Measurements from ENCODE around the gene IP6K3.

DNA sequence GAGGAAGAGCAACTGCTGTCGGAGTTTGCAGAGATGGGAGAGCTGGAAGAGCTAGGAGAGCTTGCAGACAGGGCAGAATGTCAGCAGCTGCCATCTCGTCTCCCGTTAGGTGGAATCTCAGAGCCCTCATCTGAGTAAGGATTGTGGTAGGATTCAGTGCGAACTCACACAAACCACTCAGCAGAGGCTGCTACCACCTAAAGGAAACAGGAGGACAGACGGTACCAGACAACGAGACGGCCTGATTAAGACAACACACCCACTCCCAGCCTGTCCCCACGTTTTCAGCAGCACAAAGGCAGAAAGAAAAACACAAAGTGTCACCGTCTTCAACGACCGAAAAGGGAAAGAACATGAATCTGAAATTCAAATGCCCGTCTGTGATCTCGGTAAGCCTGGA is 38.1 kb upstream of the IP6K3 start:
- TF ChIP-seq, protein P1, sequence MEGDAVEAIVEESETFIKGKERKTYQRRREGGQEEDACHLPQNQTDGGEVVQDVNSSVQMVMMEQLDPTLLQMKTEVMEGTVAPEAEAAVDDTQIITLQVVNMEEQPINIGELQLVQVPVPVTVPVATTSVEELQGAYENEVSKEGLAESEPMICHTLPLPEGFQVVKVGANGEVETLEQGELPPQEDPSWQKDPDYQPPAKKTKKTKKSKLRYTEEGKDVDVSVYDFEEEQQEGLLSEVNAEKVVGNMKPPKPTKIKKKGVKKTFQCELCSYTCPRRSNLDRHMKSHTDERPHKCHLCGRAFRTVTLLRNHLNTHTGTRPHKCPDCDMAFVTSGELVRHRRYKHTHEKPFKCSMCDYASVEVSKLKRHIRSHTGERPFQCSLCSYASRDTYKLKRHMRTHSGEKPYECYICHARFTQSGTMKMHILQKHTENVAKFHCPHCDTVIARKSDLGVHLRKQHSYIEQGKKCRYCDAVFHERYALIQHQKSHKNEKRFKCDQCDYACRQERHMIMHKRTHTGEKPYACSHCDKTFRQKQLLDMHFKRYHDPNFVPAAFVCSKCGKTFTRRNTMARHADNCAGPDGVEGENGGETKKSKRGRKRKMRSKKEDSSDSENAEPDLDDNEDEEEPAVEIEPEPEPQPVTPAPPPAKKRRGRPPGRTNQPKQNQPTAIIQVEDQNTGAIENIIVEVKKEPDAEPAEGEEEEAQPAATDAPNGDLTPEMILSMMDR (IDR thresholded peaks at IDR 0.05) = no peak
- no peak for TF ChIP-seq POLR2A (IDR thresholded peaks at IDR 0.05)

All from adrenal gland (tissue), 5 donors.